Activated B cell treated with CpG ODN at 0.5 μM for 24 hours (primary cell): ENCODE data around the gene SLAMF1. TPM values are rescaled to one million over a fixed set of nuclear protein-coding genes. Genes with fewer than 3 reads are reported as not detected.

Experiments
- ATAC-seq: fragments of 200-7000 bp; cut with Tn5 transposase; one replicate; pipeline ENCODE4 v1.10.0; 2021; ENCODE audit warnings: low read depth, mild to moderate bottlenecking, moderate library complexity
- CTCF ChIA-PET: fragments of 350-600 bp; sonication (Branson Sonifier 250); formaldehyde crosslinking; loops from one replicate; lab custom pipeline; 2021; ENCODE audit warnings: antibody characterized with exemption; lab: Charles Lee
- POLR2A ChIA-PET: fragments of 350-600 bp; sonication (Branson Sonifier 250); formaldehyde crosslinking; loops from one replicate; lab custom pipeline; 2021; ENCODE audit warnings: antibody characterized with exemption; lab: Charles Lee
- DNase-seq: peaks from one replicate; pipeline ENCODE4 v3.0.0; 2022
- H3K27ac Mint-ChIP-seq: one replicate; pipeline ENCODE4 v1.8.0; 2020; ENCODE audit warnings: mixed read lengths
- H3K27me3 Mint-ChIP-seq: one replicate; pipeline ENCODE4 v1.8.0; 2021; ENCODE audit warnings: mixed read lengths
- H3K36me3 Mint-ChIP-seq: one replicate; pipeline ENCODE4 v1.8.0; 2021; ENCODE audit warnings: low read depth, mixed read lengths
- H3K4me1 Mint-ChIP-seq: one replicate; pipeline ENCODE4 v1.8.0; 2021; ENCODE audit warnings: mixed read lengths
- H3K4me3 Mint-ChIP-seq: one replicate; pipeline ENCODE4 v1.8.0; 2020; ENCODE audit warnings: mild to moderate bottlenecking, mixed read lengths
- H3K9me3 Mint-ChIP-seq: one replicate; pipeline ENCODE4 v1.8.0; 2020; ENCODE audit warnings: mixed read lengths
- CTCF ChIP-seq: fragments of 200-600 bp; IDR thresholded peaks from one replicate; pipeline ENCODE4 v1.8.0; 2022; ENCODE audit warnings: antibody characterized with exemption, mild to moderate bottlenecking
- intact Hi-C: fragments of 100-400 bp; cut with micrococcal nuclease; formaldehyde crosslinking; loops from one replicate; pipeline ENCODE4 v1.15.1; 2024
- total RNA-seq: library from RNA; stranded (reverse); gene quantifications from 2 replicates; pipeline ENCODE4 v1.2.3, GENCODE V29; 2022

SLAMF1 gene
- total RNA-seq, 1 donor from 2014 or later: 91.7 TPM

DNA sequence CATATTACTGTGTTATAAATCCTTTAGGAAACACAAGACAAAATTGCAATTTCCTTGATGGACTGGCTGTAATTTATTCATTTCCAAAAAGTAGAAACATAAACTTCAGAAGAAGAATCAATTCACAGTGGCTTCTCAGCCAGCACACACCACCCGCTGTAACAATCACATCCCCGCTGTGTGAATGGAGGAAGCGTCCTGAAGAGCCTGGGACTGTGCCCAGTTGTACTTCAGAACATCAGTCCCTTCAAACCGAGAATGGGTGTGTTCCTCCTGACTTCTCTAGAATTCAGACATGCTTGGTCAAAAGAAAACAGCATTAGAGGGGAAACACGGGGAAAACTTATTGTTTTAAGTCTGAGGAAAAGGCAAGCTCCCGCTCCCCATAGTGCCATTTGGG lies 38.8 kb downstream of the SLAMF1 start:
- POLR2A ChIA-PET: interaction anchor here (0.7 to 2.2 kb wide), 4 partner anchors 59 to 180 kb away, joined by 3 to 10 read pairs (median 4); no protein-coding TSS in a partner anchor
- no peak for TF ChIP-seq CTCF
- peaks cover 72% of the 10 kb centered on the region for H3K36me3 Mint-ChIP-seq
- ATAC-seq: no peak
- no peak for DNase-seq
- peaks cover 33% of the 10 kb centered on the region for H3K4me1 Mint-ChIP-seq
- intact Hi-C loops: loop anchor here (10.0 kb wide), 1 partner anchor 413 kb away; the partner anchor contains the start of gene CASQ1
- peaks cover 4% of the 10 kb centered on the region for H3K9me3 Mint-ChIP-seq
- H3K27ac Mint-ChIP-seq: peak overlapping the region; percentile 84
- CTCF ChIA-PET: interaction anchor here (1.0 to 9.0 kb wide), 9 partner anchors 10 to 178 kb away, joined by 3 to 175 read pairs (median 11); partner anchors contain the start of gene SLAMF6
- H3K27me3 Mint-ChIP-seq: no peaks in the 10 kb centered on the region
- H3K4me3 Mint-ChIP-seq: no peak overlapping the region

DNA sequence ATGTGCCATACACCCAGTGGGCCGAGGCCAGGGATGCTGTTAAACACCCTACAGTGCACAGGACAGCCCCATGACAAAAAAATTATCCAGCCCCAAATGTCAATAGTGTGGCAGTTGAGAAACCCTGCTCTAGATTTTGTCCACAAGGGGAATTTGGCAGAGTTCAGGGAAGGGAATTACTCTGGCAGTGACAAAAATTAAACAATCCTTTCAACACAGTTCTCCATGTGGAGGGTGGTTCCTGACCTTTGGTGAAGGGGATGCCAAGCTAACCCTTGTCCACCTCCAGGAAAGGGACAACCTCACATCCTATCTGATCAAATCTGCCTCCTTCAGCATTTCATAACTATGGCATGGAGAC lies 39.2 kb downstream of the SLAMF1 start:
- ATAC-seq (no peak), DNase-seq (no peak)
- CTCF ChIA-PET: interaction anchor here (0.6 to 9.0 kb wide), 23 partner anchors 9 to 231 kb away, joined by 3 to 175 read pairs (median 5); partner anchors contain the start of gene SLAMF6
- Mint-ChIP-seq H3K27ac (peak overlapping the region; percentile 84), H3K4me3 (no peak overlapping the region), H3K36me3 (peaks cover 68% of the 10 kb centered on the region), H3K4me1 (peaks cover 33% of the 10 kb centered on the region), H3K9me3 (peaks cover 7% of the 10 kb centered on the region), H3K27me3 (no peaks in the 10 kb centered on the region)
- POLR2A ChIA-PET: interaction anchor here (1.0 to 4.0 kb wide), 9 partner anchors 60 to 178 kb away, joined by 3 to 23 read pairs (median 5); partner anchors contain the start of gene SLAMF6
- intact Hi-C loops: loop anchor here (1.0 to 10.0 kb wide), 8 partner anchors 63 to 506 kb away; partner anchors contain the start of genes CASQ1, COPA and NCSTN
- no peak for TF ChIP-seq CTCF

GRCh38 chr1:160607011-160607671 lies 39.7 kb downstream of the SLAMF1 start:
- peaks cover 33% of the 10 kb centered on the region for H3K4me1 Mint-ChIP-seq
- ATAC-seq (peak; percentile 94), DNase-seq (no peak)
- no peak for TF ChIP-seq CTCF
- H3K4me3 Mint-ChIP-seq: peak overlapping the region; percentile 42
- peak overlapping the region; percentile 84 for H3K27ac Mint-ChIP-seq
- H3K27me3 Mint-ChIP-seq: no peaks in the 10 kb centered on the region
- intact Hi-C loops: loop anchor here (1.0 to 10.0 kb wide), 8 partner anchors 63 to 506 kb away; partner anchors contain the start of genes CASQ1, COPA and NCSTN
- ChIA-PET CTCF (interaction anchor here (0.6 to 9.0 kb wide), 34 partner anchors 9 to 230 kb away, joined by 3 to 175 read pairs (median 4); partner anchors contain the start of gene SLAMF6), POLR2A (interaction anchor here (0.6 to 4.0 kb wide), 10 partner anchors 28 to 178 kb away, joined by 4 to 23 read pairs (median 5); partner anchors contain the start of gene SLAMF6)
- H3K36me3 Mint-ChIP-seq: peaks cover 63% of the 10 kb centered on the region
- peaks cover 7% of the 10 kb centered on the region for H3K9me3 Mint-ChIP-seq

DNA sequence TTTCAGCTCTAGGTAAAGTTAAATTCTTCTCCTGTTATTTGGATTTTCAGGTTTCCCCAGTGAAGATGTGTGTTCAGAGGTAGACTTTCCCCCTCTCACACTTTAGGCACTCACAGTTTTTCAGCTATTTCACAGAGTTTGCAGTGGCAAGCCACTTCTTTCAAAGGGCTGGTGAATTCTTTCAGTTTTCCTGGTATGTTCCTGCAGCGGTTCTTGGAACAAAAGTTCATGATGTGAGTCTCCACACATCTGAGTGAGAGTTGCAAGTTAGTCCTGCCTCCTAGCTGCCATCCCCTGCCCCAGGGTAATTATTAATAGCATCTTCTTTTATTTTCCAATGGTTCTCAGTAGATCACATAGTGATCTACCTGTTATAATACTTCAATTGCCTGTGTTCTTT lies 40.2 kb downstream of the SLAMF1 start:
- Mint-ChIP-seq H3K27me3 (no peaks in the 10 kb centered on the region), H3K9me3 (peaks cover 11% of the 10 kb centered on the region), H3K27ac (peak overlapping the region; percentile 84), H3K4me1 (peaks cover 33% of the 10 kb centered on the region), H3K36me3 (peaks cover 59% of the 10 kb centered on the region), H3K4me3 (peak overlapping the region; percentile 42)
- ChIA-PET POLR2A (interaction anchor here (0.6 to 4.0 kb wide), 10 partner anchors 57 to 177 kb away, joined by 4 to 23 read pairs (median 5); partner anchors contain the start of gene SLAMF6), CTCF (interaction anchor here (0.7 to 9.0 kb wide), 30 partner anchors 9 to 229 kb away, joined by 3 to 175 read pairs (median 4); partner anchors contain the start of gene SLAMF6)
- no peak for TF ChIP-seq CTCF
- intact Hi-C loops: loop anchor here (1.0 to 10.0 kb wide), 8 partner anchors 62 to 505 kb away; partner anchors contain the start of genes CASQ1, COPA and NCSTN
- ATAC-seq: no peak
- no peak for DNase-seq
